ENCODE results near the gene POLG.
A peak's percentile ranks its signal among the peaks of the same experiment; 100 is the strongest.

The POLG gene

GRCh38 chr15:89334510-89335297 lies at the start of gene POLG:
Gene POLG (minus strand): TSS chr15:89334824. CDS start chr15:89333754, 1,070 bp downstream.
- peak; percentile 97 for DNase-seq

DNA sequence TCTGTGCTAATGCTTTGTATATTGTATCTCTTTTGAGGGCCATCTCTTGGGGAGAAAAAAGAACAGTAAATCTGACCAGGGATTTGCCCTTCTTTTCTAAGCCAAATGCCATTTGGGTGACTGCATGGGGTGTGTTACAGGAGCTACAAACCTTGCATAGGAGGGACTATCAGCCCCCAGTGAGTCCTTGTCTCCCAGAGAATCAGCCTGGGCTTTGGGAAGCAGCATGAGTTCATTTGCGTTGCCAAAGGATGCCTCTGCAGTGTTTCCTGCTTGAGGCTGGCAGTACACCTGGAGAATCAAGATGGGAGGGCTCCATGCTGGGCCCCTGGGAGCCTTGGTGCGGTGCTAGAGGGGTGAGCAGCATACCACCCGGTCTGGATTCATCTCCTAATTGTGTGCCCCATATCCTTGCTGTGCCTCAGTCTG lies 49.6 kb upstream of the POLG start:
- DNase-seq: no peak

DNA sequence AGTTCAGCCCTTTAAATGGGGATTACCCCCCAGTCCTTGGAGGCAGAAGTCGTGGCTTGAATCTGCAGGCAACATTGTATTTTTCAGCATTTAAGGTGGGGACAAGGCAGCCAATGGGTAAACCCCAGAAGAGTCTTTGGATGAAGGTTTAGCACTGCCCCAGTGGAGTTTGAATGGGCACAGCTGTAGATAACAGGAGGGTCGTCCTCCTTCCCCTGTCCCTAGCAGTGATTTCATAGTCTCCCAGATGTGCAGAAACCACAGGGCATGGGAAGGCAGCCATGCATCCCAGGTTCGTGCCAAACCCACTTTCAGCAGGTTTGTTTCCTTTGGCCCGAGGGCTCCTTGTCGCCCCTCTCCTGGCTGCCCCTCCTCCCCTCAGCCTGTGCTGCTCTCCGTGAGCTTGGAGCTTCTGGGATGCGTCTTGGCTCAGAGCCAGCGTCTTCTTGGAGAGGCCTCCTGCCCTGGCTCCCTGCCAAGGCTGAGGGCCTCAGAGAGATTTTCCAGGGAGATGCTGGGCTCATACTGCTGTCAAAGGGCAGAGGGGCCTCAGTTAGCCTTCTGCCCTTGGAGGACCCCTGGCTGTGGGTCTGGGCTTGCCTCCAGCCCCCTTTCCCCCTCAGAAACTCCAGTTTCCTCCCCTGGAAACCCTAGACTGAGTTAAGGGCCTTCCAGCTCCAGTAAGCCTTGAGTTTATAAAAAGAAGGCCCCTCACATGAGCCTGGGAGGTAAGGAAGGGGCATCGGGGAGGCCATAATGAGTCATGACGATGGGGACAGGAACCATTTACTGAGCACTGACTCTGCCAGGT lies 48.9 kb upstream of the POLG start:
- no peak for DNase-seq

- DNase-seq: no peak
Measured at GRCh38 chr15:89381888-89382686, 47.5 kb upstream of the POLG start.

- DNase-seq: no peak
Measured at GRCh38 chr15:89381331-89381730, 46.7 kb upstream of the POLG start.

DNA sequence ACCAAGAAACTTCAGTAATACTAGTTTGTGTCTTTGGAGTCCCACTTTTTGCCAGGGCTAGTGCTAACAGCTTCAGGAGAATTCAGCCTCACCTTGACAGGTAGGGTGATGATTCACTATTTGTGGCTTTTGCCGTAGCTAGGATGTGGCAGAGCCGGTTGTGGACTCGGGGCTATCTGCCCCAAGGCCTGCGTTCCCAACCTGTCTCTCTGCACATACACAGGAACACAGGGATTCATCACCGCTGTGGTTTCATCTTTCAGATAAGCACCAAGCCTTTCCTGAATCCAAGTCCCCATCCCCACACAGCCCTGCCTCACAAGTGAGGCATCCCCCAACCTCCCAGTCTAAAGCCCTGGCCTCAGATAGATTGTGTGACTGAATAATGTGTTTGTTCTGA lies 45.2 kb upstream of the POLG start:
- DNase-seq: no peak

DNA sequence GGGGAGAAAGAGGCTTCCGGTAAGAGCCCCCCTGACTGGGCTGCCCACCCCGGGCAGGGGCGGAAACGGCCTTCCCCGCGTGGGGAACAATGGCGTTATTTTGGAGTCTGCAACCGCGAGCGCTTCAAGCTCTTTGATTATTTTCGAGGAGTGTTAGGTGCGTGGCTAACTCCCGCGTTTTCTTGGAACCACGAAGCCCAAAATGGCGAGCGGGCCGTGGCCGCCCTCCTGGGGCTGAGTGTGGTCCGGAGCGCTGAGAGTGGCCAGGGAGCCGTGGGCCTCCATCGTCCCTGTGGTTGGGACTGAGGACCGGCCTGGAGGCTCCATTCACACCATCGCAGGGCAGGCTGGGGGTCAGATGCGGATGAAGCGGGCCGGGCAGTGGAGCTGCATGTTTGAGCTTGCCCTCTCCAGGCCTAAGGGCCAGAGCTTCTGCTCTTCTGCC lies 44.6 kb upstream of the POLG start:
- no peak for DNase-seq

- no peak for DNase-seq
Measured at GRCh38 chr15:89378296-89379151, 43.9 kb upstream of the POLG start.

- DNase-seq: no peak
Measured at GRCh38 chr15:89377842-89378295, 43.2 kb upstream of the POLG start.

GRCh38 chr15:89377024-89377841 lies 42.6 kb upstream of the POLG start:
- no peak for DNase-seq

GRCh38 chr15:89376388-89376787 lies 41.8 kb upstream of the POLG start:
- DNase-seq: no peak

GRCh38 chr15:89375093-89376005 lies 40.7 kb upstream of the POLG start:
- no peak for DNase-seq

- no peak for DNase-seq
Measured at GRCh38 chr15:89374086-89374981, 39.7 kb upstream of the POLG start.

DNA sequence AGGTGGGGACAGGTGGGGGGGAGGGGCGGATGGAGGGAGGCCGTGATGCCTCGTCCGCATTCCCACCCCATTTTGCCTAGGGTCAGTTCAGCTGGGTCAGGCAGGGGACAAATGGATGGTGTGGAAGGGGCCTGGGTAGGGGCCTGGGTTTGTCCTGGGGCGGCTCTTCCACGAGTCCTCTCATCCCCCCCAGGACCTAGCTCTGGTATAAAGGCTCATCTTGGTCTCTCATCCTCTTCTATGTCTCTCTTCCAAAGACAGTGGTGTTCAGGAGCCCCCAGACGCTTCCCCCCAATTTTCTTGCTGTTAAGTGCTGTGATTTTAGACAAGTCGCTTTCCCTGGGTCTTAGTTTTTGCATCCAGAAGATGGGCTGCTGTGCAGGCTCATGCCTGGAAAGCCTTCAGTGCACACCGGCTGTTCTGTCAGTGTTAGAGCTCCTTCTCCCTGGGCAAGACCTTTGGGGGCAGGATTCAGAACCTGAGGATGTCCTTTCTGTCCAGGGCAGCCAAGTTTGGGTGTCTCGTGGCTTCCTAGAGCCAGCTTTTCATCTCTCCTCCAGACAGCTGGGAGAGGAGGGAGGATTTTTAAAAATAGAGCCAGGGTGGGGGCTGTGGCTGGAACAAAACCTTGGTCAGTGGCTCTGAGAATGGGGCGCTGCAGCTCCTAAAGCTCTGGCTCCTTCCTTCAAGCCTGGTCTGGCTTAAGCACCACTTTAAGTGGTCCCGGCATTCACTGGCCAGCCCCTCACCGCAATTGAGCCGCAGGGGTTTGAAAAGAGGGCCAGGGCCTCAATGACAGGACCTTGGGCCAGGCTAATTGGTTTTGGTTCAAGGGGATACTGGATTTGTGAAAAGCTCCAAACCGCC lies 37.7 kb upstream of the POLG start:
- DNase-seq: no peak

DNA sequence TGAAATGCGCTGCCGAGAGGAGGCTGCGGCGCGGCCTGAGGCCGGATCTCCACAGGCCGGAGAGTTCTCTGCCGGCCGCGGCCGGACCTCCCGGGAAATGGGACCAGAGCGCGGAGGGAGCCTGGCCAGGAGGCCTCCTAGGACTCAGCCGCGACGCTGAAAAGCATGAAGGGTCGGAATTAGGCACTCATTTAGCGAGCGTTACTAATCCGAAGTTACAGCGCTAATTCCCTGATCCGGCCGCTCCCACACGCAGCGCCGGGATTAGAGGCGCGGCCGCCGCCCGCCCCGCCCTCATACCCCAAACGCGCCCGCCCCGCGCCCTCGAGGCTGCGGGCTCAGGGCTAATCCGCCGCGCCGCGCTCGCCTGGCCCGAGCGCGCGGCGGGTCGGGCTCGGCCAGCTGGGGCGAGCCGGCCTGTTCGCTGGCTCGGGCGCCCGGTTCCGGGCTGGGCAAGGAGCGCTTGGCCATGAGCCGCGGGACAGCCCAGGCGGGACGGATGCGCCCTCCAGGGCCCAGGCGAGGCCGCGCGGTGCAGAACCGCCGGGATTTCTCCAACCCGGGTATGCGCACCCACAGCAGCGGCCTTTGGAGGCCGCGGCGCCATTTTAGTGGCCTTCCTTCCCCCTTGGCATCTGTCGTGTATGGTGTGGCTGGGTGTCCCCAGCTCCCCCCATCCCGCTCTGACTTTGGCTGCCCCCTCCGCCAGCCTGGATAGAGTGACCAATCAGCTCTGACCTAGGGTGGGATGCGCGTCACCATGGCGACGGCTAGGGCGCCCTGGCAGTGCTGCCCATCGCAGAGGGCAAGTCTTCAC lies 36.8 kb upstream of the POLG start:
- DNase-seq: no peak

- no peak for DNase-seq
Measured at GRCh38 chr15:89370978-89371227, 36.3 kb upstream of the POLG start.

Data from stimulated activated CD4-positive, alpha-beta T cell treated with anti-CD3 and anti-CD28 coated beads, Interleukin-4, amount 100 ng/mL, for 1 hour (primary cell).